Islet of Langerhans (tissue), 1 donor: ENCODE measurements around the gene PRDM11.

ENCODE experiments used
- FAIRE-seq: peaks from one replicate; lab custom pipeline; 2011; peaks lifted over from hg19 to GRCh38; lab: Jason Lieb, UNC

The PRDM11 gene

DNA sequence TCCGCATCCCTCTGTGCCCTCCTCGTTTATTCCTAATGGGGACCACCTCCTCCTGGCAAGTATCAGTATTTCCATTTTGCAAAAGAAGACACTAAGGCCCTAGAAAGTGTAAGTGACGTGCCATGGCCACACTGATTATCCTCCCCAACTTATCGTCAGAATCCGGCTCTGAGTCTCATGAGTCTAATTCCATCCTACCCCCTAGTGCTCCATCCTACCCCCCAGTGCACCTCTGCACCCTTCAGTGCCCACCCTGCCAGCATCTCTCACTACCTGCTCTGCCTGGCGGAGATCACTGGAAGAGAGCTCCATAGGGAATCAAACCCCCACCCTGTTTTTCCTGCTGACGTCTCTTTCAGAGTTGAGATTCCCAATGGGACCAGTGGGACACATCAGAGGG, 31.8 kb downstream of the PRDM11 start:
- no peak for FAIRE-seq

DNA sequence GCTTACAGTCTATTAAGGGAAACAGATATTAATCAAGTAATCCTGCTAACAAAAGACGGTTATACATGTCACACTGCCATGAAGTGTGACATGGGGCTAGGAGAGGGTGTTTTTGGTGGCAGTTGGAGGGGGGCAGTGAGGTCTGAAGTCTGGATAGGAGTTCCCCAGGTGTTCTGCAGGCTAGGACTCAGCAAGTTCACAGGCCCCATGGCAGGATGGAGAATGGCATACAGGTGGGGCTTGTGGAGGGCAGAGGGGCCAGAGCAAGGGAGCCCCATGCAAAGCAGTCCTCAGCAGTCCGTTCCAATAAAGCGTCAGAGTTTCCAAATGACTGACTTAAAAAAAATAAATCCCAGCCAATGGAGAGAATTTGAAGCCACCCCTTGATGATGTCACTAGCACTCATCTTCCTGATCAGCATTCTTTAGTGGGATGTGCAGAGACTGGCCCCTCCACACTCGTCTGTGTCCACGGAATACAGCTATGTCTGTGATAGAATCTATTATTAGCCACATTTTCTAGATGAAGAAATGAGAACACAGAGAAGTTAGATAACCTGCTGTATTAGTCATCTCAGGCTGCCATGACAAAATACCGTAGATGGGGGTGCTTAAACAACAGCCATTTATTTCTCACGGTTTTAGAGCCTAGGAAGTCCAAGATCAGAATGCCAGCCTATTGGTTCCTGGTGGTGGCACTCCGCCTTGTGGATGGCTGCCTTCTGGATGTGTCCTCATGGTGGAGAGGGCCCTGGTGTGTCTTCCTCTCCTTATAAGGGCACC, 32.6 kb downstream of the PRDM11 start:
- FAIRE-seq: no peak

DNA sequence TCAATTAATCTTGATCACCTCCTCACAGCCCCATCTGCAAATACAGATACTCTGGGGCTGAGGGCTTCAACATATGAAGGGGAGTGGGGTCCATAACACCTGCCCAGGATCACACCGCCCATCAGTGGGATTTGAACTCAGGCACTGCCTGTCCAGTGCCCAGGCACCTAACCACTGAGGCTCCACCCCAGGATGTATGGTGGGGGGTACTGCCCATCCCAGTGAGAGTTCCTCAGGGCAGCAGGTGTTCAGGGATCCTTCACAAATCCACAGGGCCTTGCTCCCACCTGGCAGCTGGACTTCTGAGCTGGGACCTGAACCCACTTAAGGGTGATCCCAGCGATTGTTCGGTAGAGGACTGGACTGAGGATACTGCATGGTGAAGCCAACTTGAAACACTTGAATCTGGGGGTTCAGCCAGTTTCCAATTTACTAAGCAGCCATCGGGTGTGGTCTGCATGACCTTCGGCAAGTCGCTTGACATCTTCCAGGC, 33.3 kb downstream of the PRDM11 start:
- no peak for FAIRE-seq

DNA sequence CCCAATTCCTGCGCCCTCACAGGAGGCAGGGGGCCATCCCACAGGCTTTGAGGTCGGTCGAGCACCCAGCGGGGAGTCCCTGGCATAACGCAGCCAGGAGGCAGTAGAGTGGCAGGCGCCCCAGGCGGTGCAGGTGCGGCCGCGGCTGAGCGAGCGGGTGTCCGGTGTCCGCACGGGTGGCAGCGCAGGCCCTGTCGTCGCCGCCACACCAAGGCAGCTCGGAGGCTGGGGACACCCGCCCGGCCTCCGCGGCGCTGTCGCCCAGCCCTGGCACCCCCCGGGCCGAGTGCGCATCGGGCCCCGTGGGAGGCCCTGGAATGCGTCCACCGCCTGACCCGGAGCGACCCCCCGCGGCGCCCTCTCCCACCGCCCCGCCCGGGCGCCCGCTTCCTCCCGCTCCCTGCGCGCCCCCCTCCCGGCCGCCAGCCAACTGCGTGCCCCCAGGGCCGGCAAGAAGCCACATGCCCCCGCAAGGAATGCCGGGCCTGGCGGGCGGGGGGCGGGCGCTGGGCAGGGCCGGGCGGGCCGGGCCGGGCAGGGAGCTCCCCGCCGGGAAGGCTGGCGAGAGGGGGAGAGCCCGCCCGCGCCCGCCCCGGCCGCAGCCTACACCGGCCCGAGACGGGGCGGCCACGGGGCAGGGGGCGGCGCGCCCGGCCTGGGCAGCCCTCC, 33.9 kb downstream of the PRDM11 start:
- FAIRE-seq: no peak

DNA sequence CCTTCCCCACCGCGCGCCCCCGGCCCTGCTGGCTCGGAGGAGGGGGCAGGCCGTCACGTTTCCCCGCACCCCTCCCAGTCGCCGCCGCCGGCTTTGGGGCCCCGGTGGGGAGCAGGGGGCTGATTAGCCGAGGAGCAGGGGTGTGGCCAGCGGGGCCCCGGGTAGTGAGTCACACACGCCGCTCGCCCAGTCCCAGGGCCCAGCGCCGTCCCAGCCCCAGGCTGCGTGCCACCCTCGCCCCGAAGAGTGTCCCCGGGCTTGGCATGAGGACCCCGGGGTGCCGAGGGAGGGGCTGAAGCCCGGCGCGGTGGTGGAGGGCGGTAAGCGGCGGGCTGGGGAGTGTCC, 34.4 kb downstream of the PRDM11 start:
- no peak for FAIRE-seq

DNA sequence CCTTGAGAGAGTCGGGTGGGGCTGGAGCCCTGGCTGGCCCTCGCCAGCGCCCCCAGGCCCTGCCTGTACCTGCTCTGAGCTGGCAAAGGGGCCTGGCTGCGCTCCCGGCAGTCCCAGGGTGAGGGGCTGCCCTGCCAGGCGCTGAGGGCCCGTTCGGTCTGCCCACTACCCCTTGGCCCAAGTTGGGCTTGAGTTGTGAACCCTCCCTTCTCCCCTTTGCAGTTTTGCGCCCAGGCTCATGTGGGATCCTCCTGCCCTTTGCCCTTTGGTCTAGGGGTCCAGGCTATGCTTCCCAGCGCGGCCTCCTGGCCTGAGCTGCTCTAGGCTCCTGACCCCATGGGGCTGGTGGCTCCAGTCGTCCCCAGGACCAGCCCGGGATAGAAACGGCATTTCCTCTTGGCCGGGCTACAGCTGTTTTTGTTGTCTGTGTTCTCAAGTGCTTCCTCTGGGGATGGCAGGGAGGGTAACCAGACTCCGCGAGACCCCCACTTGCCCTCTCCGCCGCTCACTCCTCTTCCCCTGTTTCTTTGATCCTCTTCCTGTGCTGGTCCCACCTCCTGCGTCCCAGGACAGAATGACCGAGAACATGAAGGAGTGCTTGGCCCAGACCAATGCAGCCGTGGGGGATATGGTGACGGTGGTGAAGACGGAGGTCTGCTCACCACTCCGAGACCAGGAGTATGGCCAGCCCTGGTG, 34.9 kb downstream of the PRDM11 start:
- FAIRE-seq: no peak

DNA sequence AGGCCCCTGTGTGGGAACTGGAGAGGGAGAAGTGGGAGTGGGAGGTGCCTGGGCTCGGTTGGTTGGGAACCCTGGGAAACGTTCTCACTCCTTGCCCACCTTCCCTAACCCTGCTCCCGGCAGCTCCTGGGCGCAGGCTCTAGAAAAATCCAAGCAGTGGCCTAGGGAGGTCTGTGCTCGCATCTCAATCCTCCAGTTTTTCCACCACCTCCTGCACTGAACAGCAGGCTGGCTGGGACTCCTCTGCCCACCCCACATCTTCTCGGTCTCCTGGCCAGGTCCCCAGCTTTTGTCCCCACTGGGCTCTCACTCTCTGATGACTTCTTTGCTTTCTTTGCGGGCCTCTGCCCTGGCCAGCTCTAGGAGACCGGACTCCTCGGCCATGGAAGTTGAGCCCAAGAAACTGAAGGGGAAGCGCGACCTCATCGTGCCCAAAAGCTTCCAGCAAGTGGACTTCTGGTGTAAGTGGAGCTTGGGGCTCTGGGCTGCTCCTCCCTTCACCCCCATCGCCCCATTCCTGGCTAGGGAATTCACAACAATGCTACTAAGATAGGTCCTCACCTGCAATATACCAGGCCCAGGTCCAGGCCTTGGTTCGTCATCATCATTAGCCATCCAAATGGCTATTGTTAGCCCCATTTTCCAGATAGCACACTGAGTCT, 35.6 kb downstream of the PRDM11 start:
- FAIRE-seq: no peak

DNA sequence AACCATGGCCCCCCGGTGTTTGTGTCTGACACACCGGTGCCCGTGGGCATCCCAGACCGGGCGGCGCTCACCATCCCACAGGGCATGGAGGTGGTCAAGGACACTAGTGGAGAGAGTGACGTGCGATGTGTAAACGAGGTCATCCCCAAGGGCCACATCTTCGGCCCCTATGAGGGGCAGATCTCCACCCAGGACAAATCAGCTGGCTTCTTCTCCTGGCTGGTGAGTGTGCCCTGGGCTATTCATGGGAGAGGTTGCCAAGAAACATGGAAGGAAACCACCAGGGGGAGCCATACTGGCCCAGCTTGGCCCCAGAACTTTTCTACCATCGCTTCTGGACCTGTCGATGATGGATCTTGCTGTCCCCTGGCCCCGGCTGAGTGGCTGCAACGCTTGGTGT, 36.5 kb downstream of the PRDM11 start:
- no peak for FAIRE-seq

DNA sequence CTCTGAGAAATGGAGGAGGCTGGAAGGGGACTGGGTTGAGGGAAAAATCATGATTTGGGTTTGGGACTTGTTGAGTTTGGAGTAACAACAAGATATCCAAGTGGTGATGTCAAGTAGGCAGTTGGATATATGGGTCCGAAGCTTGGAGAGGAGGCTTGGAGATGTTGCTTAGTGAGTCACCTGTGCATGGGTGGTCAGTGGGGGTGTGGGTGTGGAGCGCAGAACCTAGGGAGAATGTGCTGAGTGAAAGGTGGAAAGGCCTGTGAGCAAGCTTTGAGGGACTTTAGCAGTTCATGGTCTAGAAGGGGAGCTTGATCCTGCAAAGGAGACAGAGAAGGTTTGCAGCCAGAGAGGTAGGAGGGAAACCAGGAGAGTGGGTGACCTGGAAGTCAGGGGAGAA, 38.2 kb downstream of the PRDM11 start:
- no peak for FAIRE-seq

DNA sequence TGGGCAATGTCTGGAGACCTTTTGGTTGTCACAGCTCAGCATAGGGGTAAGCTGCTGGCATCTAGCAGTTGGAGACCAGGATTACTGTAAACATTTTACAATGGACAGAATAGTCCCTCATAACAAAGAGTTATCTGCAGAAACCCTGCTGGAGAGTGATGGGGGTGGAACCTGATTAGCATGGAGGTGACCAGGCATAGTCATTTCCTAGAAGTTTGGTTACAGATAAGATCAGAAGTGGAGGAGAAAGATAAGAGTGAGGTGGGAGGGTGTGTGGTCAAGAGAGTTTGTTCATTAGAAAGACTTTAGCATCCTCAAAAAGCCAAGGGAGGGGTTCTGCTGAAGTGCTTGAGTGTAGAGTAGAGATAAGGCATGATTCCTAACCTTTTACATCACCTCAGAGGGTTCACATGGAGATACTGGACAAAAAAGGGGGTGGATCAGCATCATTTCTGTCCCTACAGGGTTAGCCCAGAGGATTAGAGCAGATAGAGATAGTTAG, 38.8 kb downstream of the PRDM11 start:
- no peak for FAIRE-seq

DNA sequence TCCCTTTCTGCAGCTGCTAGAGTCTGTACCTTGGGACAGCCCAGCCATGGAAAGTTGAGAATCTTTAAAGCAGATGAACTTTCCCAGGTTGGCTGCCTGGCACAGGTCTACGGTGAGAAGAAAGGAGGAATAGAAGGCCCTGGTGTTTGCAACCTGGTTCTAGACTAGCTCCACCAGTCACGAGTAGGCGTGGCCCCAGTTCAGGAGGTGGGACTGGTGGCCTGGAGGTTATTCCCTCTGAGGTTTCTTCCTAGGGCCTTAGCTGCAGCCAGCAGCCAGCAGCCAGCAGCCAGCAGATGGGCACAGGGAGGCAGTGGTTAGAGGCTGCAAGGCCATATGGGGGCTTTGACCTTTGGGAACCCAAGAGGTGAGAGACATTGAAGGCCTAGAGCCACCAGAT, 40.9 kb downstream of the PRDM11 start:
- no peak for FAIRE-seq

DNA sequence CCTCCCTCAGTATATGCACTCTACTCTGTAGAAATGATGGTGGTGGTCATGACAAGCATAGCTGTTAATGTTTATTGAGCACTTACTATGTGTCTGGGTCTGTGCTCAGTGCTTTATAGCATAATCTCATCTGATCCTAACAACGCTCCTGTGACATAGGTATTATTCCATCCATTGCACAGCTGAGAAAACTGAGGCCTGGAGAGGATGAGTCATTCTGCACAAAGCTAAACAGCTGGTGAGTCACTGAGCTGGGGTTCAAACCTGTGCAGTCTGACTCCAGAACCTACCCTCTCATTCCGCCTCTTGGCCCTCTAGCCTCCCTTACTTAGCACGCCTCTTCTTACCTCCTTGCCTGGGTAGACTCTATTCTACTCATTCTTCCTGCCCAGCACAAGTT, 41.7 kb downstream of the PRDM11 start:
- no peak for FAIRE-seq

DNA sequence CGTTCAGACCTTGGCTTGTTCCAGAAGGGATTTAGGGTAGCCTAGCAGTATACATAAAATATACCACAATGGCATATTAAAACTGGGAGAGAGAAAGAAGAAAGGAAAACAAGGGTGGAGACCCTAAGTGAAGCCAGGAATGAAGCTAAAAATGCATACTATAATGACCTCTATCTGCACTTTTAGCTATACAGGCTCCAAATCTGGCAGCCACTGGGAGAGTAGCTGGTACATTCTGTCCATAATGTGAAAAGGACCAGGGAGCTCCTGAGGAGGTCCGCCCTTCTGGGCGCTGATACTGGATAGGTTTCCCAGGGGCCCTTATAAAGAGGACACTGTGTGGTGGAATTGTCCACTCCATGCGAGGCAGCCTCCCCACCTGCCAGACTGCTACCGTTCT, 42.8 kb downstream of the PRDM11 start:
- FAIRE-seq: no peak

DNA sequence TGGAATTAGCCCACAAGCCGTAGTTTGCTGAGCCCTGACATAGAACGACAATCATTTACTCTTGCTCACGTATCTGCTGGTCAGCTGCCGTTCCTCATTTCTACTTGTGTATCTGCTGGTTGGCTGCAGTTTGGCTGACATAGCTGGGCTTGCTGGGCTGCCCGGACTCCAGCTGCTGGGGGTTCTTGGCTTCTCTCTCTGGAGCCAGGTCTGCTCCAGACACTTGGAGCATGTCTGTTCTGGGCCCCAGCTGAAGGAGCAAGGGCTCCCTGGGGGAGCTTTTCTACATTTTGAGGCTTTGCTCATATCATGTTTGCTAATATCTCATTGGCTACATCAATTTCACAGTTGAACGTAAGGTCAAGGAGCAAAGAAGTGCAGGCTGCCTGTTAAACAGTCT, 47.3 kb downstream of the PRDM11 start:
- no peak for FAIRE-seq

DNA sequence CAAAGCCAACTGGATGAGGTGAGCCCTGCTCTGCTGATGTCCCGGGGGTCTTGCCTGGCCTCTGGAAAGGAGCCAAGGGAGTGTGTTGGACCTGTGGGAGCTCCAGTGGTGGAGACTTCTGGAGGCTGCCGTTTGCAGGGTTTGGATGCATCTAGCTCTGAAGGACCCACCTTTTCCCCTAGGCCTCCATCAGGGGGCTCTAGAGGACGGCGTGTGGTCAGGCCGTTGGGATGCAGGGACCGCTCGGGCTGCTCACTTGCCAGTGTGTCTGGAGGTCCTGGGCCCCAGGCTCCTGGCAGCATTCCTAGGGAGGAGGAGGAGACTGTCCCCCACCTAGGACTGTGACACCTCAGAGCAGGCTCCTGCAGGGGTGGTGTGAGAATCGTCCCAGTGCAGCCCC, 58.3 kb downstream of the PRDM11 start:
- FAIRE-seq: no peak

DNA sequence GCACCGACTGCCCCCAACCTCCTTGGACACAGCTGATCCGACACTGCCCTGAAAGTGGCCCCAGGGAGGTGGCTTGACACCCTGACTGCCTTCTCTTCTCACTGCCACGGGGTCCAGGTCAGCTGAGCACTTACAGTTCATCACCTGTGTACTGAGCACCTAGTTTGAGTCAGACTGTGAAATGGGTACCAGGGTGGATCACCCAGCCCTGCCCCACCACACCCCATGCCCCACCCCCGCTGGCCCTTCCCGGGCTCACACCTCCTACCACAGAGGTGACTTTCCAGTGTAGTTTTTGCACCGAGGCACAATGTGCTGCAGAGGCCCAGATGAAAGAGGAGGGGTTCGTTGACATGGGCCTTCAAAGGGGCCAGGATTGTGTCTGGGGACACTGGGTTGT, 59.5 kb downstream of the PRDM11 start:
- FAIRE-seq: no peak

DNA sequence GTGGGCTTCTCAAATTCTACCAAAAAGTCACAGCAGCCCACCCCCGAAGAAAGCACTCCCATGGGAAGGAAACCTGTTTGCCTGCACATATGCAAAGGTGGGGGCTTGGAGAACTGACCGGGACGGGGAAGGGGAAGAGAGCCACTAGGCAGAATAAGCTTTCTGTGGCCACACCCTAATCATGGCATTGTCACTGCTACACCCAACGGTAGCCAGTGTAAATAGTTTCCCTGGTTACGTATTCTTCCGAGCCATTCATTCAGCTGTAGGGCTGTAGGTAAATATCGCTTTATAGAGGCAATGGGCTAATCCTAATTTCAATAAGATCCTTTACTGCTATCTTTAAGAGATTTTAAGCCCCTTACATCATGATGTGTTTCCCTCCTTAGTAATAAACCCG, 61.7 kb downstream of the PRDM11 start:
- no peak for FAIRE-seq

DNA sequence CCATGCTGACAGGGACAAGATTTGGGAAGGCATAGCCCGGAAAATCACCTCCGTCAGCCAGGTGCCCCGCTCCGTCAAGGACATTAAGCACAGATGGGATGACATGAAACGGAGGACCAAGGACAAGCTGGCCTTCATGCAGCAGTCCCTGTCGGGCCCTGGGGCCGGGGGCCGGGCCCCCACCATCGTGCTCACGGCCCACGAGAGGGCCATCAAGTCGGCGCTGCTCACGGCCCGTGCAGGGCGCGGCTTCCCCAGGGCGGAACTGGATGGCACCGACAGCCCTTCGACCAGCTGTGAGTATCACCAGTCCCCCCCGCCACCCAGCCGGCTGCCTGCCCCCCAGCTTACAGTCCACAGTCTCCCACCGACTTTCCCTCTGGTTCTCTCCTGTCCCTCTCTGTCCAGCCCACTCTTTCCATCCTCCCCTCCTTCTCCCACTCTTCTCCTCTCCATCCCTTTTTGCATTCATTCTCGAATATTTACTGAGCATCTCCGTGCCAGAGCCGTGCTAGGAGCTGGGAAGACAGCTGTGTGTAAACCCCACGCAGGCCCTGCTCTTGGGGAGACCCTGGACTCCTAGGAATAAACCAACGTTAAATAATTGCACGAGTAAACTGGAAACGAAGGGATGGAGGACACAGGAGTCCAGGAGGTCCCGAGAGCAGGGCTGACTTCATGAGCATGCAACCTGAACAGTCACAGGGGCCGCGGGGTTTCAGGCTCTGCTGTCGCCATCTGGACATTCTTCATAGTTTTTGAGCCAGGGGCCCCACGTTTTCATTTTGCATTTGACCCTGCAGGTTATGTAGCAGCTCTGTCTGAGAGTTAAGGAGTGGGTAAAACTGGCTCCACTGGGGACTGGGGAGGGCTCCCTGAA, 62.8 kb downstream of the PRDM11 start:
- FAIRE-seq: no peak

DNA sequence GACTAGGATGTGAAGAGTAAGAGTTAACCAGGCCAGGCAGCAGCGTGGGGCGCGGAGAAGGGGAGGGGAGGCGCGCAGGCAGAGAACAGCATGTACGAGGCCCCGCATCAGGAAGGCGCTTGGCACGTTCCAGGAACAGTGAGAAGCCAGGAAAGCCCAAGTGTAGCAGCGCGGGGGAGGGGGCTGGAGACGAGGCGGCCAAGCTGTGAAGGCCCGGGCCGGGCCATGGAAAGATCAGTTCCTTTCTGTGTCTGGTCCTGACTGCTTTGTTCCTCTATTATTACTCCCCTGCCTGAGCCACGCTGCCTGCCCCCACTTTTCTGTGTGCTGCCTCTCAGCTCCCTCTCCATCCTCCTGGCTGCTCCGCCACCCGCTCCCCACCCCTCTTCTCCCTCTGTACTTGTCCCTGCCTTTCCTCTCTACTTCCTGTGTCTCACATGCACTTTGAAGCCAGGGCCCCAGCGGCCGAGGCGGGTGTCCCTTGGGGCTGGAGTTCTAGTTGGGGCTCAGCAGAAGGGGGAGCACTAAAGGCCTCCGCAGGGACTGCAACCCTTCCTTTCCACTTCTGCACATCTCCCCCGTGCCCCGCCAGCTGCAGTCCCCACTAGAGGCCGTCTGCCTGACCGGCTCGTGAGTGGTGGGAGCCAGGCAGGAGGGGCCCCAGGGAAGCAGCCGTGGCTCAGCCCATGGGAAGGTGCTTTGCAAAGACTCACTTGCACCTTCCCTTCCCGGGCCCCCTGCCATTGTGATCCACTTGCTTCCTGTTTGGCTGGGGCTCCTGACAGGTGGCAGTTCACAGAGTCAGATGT, 63.7 kb downstream of the PRDM11 start:
- no peak for FAIRE-seq

DNA sequence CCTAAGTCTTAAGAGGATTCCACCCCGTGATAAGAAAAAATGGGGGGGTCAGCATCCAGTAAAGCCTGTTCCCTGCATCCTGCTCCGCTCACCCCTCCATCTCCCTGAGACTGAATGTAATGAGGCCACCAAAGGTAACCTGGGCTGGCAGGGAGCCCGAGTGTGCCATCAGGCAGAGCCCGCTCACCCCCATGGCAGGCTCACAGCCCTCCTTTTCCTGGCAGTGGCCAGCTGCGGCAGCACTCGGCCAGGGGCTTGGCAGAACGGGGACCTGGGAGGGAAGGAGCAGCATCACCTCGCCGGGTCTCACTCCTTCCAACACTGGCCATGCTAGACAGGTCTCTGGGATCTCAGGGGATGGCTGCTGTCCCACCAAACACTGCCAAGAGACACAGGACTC, 64.4 kb downstream of the PRDM11 start:
- no peak for FAIRE-seq

DNA sequence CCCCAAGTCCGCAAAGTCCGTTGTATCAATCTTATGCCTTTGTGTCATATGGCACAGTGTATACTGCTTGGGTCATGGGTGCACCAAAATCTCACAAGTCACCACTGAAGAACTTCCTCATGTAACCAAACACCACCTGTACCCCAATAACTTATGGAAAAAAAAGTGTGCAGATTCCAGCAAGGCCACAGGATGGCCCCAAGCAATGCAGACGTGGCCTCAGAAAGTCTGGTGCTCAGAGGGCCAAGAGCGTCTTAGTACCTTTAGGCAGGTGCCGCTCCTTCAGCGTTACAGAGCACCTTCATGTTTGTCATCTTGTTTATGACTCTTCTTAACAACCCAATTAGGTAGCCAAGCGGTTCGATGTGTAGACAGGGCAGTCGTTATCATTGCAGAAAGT, 65.3 kb downstream of the PRDM11 start:
- FAIRE-seq: no peak
